Mammary epithelial cell (primary cell): Measurements from ENCODE around the gene SOD3.

Experiments used
- CTCF ChIP-seq, 2 donors: IDR thresholded peaks in 1 of 2; conservative IDR thresholded peaks in 1 of 2; 2 replicates each; pipeline ENCODE4 v1.5.1; 2011 to 2012; ENCODE audit warnings: inconsistent platforms in 2 of 2, low read length in 2 of 2, mild to moderate bottlenecking in 2 of 2, control low read depth in 1 of 2, low read depth in 1 of 2; ENCODE audit not compliant: insufficient read depth in 1 of 2; ENCODE audit errors: extremely low read depth in 1 of 2
- EZH2 ChIP-seq: IDR thresholded peaks from 2 replicates; pipeline ENCODE4 v1.6.1; 2012; ENCODE audit warnings: low read length, inconsistent platforms, borderline replicate concordance

- no peak for TF ChIP-seq CTCF (conservative IDR thresholded peaks at IDR 0.05 in 1 of 2, IDR thresholded peaks at IDR 0.05 in 1 of 2; ENCODE audit: extremely low read depth in 1 of 2, insufficient read depth in 1 of 2, low read depth in 1 of 2, low read length in 2 of 2)
- no peak for TF ChIP-seq EZH2
Measured at GRCh38 chr4:24781999-24782745, 13.2 kb upstream of the SOD3 start.
